AG04450 (cell line): ENCODE data around the gene LRRK2. TPM values are rescaled to one million over a fixed set of nuclear protein-coding genes. Genes with fewer than 3 reads are reported as not detected.

Experiments used
- CTCF ChIA-PET: fragments of 300-600, 350-600 bp; formaldehyde crosslinking; extraction: SDS; loops from one replicate; lab custom pipeline; 2022; ENCODE audit warnings: antibody characterized with exemption, inconsistent platforms; lab: Charles Lee
- POLR2A ChIA-PET: fragments of 350-600 bp; formaldehyde crosslinking; extraction: SDS; loops from one replicate; lab custom pipeline; 2021; ENCODE audit warnings: antibody characterized with exemption, inconsistent platforms; lab: Yijun Ruan, JAX
- DNase-seq: peaks from one replicate; pipeline ENCODE4 v3.0.0-alpha.2; 2011; ENCODE audit warnings: low read depth, low spot score
- H3K27ac ChIP-seq: one replicate; pipeline ENCODE4 v1.5.1; 2012; ENCODE audit warnings: low read depth, low read length, control low read depth
- H3K27me3 ChIP-seq: one replicate; pipeline ENCODE4 v1.6.0; 2012; ENCODE audit warnings: low read length; ENCODE audit not compliant: control insufficient read depth, insufficient read depth
- H3K4me3 ChIP-seq: 2 replicates; pipeline ENCODE4 v1.5.1; 2011; ENCODE audit warnings: mild to moderate bottlenecking, low read depth, low read length, control low read depth
- H3K9me3 ChIP-seq: 2 replicates; pipeline ENCODE4 v1.5.1; 2012; ENCODE audit warnings: low read length; ENCODE audit not compliant: control insufficient read depth, insufficient read depth
- CTCF ChIP-seq: IDR thresholded peaks from 2 replicates; pipeline ENCODE4 v1.5.1; 2011; ENCODE audit warnings: low read depth, low read length, control low read depth, inconsistent platforms
- polyA plus RNA-seq: library from polyadenylated mRNA; depleted of rRNA; stranded (reverse); fragments of >200 nt; gene quantifications from 2 replicates; pipeline ENCODE4 v1.2.3, GENCODE V29; 2011

The LRRK2 gene
- polyA plus RNA-seq, 1 experiment: 2.6 TPM

- H3K27me3 ChIP-seq: no peaks in the 10 kb centered on the region
- no peak for TF ChIP-seq CTCF
- no peak overlapping the region for H3K4me3 ChIP-seq
- DNase-seq: no peak
- POLR2A ChIA-PET: no interaction called here
- no peak overlapping the region for H3K27ac ChIP-seq
- H3K9me3 ChIP-seq: no peaks in the 10 kb centered on the region
- CTCF ChIA-PET: no interaction called here
Measured at GRCh38 chr12:40202095-40203059, 22.4 kb upstream of the LRRK2 start.

GRCh38 chr12:40203060-40203430 lies 21.8 kb upstream of the LRRK2 start:
- no peak for TF ChIP-seq CTCF
- H3K27me3 ChIP-seq: no peaks in the 10 kb centered on the region
- CTCF ChIA-PET: no interaction called here

GRCh38 chr12:40204337-40204736 lies 20.5 kb upstream of the LRRK2 start:
- no peak overlapping the region for H3K4me3 ChIP-seq
- CTCF ChIA-PET: interaction anchor here (1.0 kb wide), 1 partner anchor 51 kb away, joined by 3 read pairs; no protein-coding TSS in a partner anchor
- DNase-seq: no peak
- POLR2A ChIA-PET: no interaction called here
- TF ChIP-seq CTCF: no peak
- H3K27ac ChIP-seq: no peak overlapping the region
- H3K9me3 ChIP-seq: no peaks in the 10 kb centered on the region
- H3K27me3 ChIP-seq: no peaks in the 10 kb centered on the region

More at GRCh38 chr12:40203060-40203430, 21.8 kb upstream of the LRRK2 start:
- no peaks in the 10 kb centered on the region for H3K9me3 ChIP-seq
- no peak overlapping the region for H3K27ac ChIP-seq
- POLR2A ChIA-PET: no interaction called here
- DNase-seq: no peak
- H3K4me3 ChIP-seq: no peak overlapping the region

- TF ChIP-seq CTCF: no peak
- DNase-seq: no peak
- no peak overlapping the region for H3K27ac ChIP-seq
- CTCF ChIA-PET: no interaction called here
- no peak overlapping the region for H3K4me3 ChIP-seq
- H3K9me3 ChIP-seq: no peaks in the 10 kb centered on the region
- POLR2A ChIA-PET: no interaction called here
- H3K27me3 ChIP-seq: no peaks in the 10 kb centered on the region
Measured at GRCh38 chr12:40207551-40207950, 17.2 kb upstream of the LRRK2 start.

GRCh38 chr12:40208707-40209446 lies 15.9 kb upstream of the LRRK2 start:
- ChIA-PET CTCF (interaction anchor here (1.3 kb wide), 1 partner anchor 198 kb away, joined by 3 read pairs; no protein-coding TSS in a partner anchor), POLR2A (no interaction called here)
- Histone ChIP-seq H3K27ac (no peak overlapping the region), H3K27me3 (no peaks in the 10 kb centered on the region), H3K9me3 (no peaks in the 10 kb centered on the region), H3K4me3 (no peak overlapping the region)
- no peak for DNase-seq
- TF ChIP-seq CTCF: no peak
